GM13976 (cell line): ENCODE measurements around the gene PLEKHJ1.

Experiments used
- DNase-seq: peaks from one replicate; pipeline ENCODE4 v3.0.0; 2012; ENCODE audit warnings: low spot score
- in situ Hi-C: fragments of 300-500 bp; cut with MboI; formaldehyde crosslinking; loops from one replicate; pipeline ENCODE4 v1.12.0; 2022; ENCODE audit warnings: low sequenced_read_pairs, mixed read lengths, inconsistent platforms; ENCODE audit not compliant: unreplicated experiment
- TF ChIP-seq, protein P1 (sequence below): IDR thresholded peaks from 2 replicates; pipeline ENCODE4 v1.5.1; 2012; ENCODE audit warnings: borderline replicate concordance, mild to moderate bottlenecking; ENCODE audit not compliant: insufficient read depth; ENCODE audit errors: extremely low read depth, missing control alignments, control extremely low read depth

The PLEKHJ1 gene

DNA sequence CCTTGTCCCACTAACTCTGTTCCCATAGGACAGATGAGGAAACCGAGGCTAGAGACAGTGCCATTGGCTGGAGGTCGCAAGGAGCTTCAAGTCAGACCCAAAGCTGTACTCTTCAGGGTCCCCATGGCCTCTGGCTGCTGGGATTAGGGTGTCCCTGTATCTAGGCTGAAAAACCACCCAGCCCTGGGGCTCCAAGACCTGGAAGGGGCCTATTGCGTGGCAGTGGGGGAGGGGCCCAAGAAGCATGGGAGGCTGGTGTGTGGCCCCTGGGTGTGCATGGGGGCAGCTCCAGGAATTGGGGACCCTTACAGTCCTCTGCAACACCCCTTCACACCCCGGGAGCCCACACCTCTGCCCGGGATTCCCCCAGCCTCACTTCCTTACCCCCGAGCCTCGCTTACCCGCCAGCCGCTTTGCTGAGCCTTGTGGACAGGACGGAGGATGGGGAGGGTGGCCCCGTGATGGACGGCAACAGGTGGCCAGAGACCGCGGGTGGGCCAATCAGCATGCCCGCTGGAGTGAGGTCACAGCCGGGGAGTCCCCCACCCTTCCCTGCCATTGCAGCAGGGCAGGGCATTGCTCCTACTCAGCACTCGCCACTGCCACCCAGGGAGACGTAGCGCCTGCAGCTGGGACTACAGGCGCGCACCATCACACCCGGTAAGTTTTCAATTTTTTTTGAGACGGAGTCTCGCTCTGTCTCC is 20.0 kb upstream of the PLEKHJ1 start, which contains the start of gene JSRP1:
TSS of gene JSRP1 (minus strand) at position 436 of the 704 bp plus-strand sequence. CDS start 1,103 bp downstream, outside the sequence.
- DNase-seq: no peak
- in situ Hi-C loops: no loop called here
- TF ChIP-seq, protein P1, sequence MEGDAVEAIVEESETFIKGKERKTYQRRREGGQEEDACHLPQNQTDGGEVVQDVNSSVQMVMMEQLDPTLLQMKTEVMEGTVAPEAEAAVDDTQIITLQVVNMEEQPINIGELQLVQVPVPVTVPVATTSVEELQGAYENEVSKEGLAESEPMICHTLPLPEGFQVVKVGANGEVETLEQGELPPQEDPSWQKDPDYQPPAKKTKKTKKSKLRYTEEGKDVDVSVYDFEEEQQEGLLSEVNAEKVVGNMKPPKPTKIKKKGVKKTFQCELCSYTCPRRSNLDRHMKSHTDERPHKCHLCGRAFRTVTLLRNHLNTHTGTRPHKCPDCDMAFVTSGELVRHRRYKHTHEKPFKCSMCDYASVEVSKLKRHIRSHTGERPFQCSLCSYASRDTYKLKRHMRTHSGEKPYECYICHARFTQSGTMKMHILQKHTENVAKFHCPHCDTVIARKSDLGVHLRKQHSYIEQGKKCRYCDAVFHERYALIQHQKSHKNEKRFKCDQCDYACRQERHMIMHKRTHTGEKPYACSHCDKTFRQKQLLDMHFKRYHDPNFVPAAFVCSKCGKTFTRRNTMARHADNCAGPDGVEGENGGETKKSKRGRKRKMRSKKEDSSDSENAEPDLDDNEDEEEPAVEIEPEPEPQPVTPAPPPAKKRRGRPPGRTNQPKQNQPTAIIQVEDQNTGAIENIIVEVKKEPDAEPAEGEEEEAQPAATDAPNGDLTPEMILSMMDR: no peak

DNA sequence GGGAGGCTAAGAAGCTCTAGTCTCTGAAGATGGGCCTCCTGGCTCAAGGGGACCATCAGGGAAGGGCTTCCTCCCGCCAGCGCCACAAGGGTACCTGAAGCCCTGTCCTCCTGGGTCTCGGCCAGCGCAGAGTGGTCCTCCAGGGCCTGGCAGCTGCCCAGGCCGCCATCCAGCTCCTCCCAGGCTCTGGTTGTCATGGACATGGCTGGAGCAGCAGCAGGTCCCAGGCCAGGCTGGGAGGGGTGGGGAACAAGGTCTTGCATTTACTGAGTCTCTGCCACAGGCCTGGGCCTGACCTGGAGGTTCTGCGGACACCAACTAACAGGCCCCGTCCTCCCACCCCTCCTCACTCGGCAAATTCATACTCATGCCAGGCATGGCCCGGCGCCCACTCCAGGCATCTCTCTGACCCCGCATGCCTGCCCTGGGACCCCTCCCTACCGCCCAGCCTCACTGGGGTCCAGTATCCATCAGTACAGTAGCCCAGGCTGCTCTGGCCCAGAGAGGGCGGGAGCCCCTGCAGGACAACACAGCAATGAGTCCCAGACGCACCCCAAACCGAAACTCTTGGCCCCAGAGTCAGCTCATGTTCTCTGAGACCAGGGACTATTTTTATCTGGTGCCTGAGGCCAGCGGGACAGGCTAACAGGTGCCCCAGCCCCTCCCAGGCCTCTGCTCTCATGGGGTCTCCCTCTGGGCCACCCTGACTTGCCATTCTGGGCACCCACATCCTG is 19.1 kb upstream of the PLEKHJ1 start:
- no peak for DNase-seq
- TF ChIP-seq, protein P1: no peak
- in situ Hi-C loops: no loop called here

DNA sequence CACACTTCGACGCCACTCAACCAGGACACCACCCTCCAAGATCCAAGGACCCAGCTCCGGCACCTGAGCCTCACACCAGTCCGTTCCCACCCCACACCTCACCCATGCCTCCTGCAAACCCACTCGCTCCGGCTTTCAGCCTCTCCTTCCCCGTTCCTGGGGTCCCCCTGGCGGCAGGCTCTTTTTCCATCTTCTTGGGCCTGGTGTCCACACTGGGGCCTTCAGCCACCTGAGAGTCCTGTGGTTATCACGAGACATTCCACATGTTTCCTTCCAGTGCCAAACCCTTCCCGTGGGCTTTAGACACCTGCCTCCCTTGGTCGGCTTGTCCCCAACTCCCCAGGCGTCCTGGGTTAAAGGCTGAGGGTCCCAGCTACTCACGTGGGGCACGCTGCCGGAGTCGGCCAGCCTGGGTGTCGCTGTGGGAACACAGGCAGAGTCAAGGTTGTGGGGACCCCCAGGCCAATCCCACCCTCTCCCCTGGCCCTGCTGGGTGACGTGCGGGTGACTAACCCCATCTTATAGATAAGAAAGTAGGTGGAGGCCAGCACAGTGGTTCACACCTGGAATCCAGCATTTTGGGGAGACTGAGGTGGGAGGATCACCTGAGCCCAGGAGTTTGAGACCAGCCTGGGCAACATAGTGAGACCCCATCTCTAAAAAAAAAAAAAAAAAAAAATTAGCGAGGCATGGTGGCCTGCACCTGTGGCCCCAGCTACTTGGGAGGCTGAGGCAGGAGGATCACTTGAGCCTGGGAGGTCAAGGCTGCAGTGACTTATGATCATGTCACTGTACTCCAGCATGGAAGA is 18.1 kb upstream of the PLEKHJ1 start:
- in situ Hi-C loops: no loop called here
- DNase-seq: no peak
- TF ChIP-seq, protein P1: no peak

DNA sequence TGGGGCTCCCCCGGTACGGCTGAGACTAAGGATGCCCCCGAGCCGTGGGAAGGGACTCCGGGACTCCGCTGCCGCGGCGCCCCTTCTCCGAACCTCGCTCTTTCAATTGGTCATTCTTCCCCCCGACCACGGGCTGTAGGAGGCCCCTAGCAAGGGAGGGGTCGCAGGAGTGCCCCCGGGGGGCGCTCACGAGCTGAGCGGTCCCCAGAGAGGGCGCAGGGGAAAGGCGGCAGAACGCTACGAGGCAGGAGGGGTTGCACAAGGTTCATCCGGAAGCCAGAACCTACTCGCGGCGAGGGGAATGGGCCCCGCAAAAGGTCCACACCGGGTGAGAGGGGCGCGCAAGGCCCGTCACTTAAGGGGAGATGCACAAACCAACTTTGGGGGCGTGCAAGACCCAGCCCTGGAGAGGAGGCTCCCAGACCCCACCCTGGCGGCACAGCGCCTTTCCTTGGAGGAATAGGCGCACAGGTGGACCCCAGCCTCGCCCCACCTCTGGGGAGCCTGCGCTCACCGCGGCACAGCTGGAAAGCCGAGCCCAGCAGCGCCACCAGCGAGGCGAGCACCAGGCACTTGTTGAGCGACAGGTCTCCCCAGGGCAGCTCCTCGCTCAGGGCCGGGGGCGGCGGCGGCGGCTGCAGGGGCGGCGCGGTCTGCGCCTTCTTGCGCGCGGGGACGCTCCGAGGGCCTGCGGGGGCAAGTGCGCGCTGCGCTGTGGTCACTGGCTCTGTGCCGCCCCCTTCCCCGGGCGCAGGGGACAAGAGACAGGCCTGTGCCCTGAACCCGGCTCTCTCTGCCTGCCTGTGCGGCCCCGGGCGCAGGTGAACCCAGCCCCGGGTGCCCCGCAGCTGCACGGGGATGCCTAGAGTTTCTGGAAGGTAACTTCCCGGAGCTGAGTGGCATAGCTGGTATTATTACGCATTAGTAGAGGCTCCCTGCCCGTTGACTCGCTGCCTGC is 17.3 kb upstream of the PLEKHJ1 start:
- in situ Hi-C loops: no loop called here
- DNase-seq: peak; percentile 79
- TF ChIP-seq, protein P1: peak; percentile 17

DNA sequence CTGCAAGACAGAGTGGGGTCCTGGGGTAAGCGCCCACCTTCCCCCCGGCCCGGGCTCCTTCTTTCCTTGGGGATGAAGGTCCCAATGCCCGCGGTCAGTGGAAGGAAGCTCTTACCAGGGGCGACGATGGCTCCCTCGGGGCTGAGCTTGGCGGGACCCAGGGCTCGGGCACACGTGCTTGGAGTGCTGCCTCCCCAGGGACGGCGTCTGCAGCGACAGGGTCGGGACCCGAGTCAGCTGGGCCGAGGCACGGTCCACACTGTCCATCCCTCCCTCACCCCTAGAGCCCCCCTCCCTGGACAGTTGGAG is 16.6 kb upstream of the PLEKHJ1 start:
- no peak for DNase-seq
- in situ Hi-C loops: no loop called here
- TF ChIP-seq, protein P1: no peak

DNA sequence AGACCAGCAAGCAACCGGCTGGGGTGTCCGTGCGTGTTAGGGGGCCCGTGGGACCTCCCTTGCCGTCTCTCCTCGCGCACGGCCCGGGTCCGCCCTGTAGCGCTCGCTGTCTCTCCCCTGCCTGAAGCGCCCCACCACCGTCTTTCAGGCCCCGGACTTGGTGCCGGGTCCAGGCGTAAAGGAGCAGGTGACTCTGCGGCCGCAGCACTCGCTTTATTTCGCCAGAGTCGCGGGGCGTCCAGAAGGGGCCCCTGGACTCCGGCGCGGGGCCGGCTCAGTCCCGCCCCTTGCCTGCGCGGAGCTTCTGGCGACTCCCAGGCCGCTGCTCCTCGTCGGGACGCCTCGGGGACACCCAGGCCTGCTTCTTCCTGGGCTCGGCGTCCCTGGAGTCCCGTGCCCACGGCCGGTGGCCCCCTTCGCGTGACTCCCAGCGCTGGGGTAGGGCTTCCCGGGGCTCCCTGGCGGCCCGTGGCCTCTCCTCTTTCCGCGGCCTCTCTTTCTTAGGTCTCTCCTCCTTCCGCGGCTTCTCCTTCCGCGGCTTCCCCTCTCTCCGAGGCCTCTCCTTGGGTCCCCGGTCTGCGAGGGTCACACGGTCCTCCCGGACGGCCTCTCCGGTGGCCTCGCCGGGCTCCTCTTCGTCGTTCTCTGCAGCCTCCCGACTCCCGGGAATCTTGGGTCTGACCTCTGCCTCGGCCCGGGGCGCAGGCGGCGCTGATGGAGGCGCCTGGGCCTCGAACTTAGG is 16.1 kb upstream of the PLEKHJ1 start:
- TF ChIP-seq, protein P1: no peak
- in situ Hi-C loops: no loop called here
- DNase-seq: no peak
